HCT116 (cell line): ENCODE measurements around the gene RFWD3.

Experiments used
- EGR1 ChIP-seq: IDR thresholded peaks from 2 replicates; pipeline ENCODE4 v1.6.1; 2012; ENCODE audit warnings: low read depth
- EZH2 ChIP-seq: fragments of 200-600 bp; sonication (generic); IDR thresholded peaks from 2 replicates; pipeline ENCODE4 v1.6.1; 2017; ENCODE audit warnings: antibody characterized with exemption, mixed run types
- POLR2A ChIP-seq: IDR thresholded peaks from 2 replicates; pipeline ENCODE4 v1.7.0; 2011; ENCODE audit warnings: borderline replicate concordance; ENCODE audit not compliant: insufficient read depth, insufficient read length; ENCODE audit errors: extremely low read depth
- POLR2AphosphoS5 ChIP-seq: IDR thresholded peaks from 2 replicates; pipeline ENCODE4 v1.6.1; 2011; ENCODE audit warnings: mild to moderate bottlenecking, low read depth, low read length, moderate library complexity
- TF ChIP-seq, protein P1 (sequence below), 3 experiments: fragments of 200-600 bp in 1 of 3; sonication (generic) in 1 of 3; IDR thresholded peaks in 2 of 3; conservative IDR thresholded peaks in 1 of 3; 2 replicates each; pipeline ENCODE4 v1.5.1; 2012 to 2017; ENCODE audit warnings: low read depth in 2 of 3, low read length in 2 of 3, antibody characterized with exemption in 1 of 3, borderline replicate concordance in 1 of 3, control low read depth in 1 of 3, mild to moderate bottlenecking in 1 of 3, mixed read lengths in 1 of 3, mixed run types in 1 of 3, moderate library complexity in 1 of 3; ENCODE audit not compliant: insufficient read depth in 1 of 3
- TF ChIP-seq, protein P2 (sequence below): IDR thresholded peaks from 2 replicates; pipeline ENCODE4 v1.6.1; 2012; ENCODE audit warnings: low read depth

DNA sequence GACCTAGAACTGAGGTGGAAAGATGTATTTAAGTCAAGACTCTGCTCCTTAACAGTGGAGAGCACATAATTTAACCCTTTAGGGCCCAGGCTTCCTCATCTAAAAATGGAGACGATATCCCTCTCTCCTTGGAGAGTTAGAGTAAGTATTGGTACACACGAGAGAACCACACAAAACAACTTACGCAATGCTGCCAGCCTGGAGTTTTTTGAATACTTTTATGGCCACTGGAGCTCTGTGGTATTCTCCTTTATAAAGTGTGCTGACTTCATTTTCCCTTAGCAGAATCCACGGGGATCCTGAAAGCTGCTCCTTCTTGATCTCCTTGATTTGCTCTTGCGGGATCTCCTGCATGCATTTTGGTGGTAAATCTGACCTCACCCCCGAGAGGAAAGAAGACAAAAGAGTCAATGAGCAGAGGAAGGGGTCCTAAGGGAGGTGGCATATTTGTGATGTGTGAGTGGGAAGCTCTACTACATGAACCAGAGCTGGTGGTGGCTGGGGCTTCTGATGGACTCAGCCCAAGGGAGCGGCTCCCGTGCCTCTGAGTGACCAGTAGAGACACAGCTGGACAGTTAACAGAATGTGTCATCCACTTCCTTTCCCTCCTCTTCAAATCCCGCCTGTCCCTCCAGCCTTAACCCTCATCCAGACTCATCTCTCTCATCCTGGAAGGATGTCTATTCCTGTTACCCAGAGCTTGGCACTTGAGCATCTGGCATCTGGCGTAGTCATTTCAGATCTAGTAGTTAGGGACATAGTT, 24.6 kb upstream of the RFWD3 start:
- no peak for TF ChIP-seq POLR2A
- TF ChIP-seq, protein P1, sequence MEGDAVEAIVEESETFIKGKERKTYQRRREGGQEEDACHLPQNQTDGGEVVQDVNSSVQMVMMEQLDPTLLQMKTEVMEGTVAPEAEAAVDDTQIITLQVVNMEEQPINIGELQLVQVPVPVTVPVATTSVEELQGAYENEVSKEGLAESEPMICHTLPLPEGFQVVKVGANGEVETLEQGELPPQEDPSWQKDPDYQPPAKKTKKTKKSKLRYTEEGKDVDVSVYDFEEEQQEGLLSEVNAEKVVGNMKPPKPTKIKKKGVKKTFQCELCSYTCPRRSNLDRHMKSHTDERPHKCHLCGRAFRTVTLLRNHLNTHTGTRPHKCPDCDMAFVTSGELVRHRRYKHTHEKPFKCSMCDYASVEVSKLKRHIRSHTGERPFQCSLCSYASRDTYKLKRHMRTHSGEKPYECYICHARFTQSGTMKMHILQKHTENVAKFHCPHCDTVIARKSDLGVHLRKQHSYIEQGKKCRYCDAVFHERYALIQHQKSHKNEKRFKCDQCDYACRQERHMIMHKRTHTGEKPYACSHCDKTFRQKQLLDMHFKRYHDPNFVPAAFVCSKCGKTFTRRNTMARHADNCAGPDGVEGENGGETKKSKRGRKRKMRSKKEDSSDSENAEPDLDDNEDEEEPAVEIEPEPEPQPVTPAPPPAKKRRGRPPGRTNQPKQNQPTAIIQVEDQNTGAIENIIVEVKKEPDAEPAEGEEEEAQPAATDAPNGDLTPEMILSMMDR (IDR thresholded peaks at IDR 0.05 in 2 of 3, conservative IDR thresholded peaks at IDR 0.05 in 1 of 3; ENCODE audit: borderline replicate concordance in 1 of 3, insufficient read depth in 1 of 3, low read depth in 2 of 3, low read length in 2 of 3): no peak
- TF ChIP-seq POLR2AphosphoS5: no peak
- no peak for TF ChIP-seq EZH2
- TF ChIP-seq EGR1: no peak
- TF ChIP-seq, protein P2, sequence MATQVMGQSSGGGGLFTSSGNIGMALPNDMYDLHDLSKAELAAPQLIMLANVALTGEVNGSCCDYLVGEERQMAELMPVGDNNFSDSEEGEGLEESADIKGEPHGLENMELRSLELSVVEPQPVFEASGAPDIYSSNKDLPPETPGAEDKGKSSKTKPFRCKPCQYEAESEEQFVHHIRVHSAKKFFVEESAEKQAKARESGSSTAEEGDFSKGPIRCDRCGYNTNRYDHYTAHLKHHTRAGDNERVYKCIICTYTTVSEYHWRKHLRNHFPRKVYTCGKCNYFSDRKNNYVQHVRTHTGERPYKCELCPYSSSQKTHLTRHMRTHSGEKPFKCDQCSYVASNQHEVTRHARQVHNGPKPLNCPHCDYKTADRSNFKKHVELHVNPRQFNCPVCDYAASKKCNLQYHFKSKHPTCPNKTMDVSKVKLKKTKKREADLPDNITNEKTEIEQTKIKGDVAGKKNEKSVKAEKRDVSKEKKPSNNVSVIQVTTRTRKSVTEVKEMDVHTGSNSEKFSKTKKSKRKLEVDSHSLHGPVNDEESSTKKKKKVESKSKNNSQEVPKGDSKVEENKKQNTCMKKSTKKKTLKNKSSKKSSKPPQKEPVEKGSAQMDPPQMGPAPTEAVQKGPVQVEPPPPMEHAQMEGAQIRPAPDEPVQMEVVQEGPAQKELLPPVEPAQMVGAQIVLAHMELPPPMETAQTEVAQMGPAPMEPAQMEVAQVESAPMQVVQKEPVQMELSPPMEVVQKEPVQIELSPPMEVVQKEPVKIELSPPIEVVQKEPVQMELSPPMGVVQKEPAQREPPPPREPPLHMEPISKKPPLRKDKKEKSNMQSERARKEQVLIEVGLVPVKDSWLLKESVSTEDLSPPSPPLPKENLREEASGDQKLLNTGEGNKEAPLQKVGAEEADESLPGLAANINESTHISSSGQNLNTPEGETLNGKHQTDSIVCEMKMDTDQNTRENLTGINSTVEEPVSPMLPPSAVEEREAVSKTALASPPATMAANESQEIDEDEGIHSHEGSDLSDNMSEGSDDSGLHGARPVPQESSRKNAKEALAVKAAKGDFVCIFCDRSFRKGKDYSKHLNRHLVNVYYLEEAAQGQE: no peak
